Left ventricle myocardium inferior (tissue), 1 donor: ENCODE measurements around the gene LRP8. TPM values are rescaled to one million over a fixed set of nuclear protein-coding genes. Genes with fewer than 3 reads are reported as not detected.

Source experiments
- DNase-seq: peaks from one replicate; pipeline ENCODE4 v3.0.0-alpha.2; 2020
- H3K27ac ChIP-seq: fragments of 200-600 bp; replicated peaks from 2 replicates; pipeline ENCODE4 v1.8.0; 2021
- H3K27me3 ChIP-seq: fragments of 200-600 bp; 2 replicates; pipeline ENCODE4 v1.8.0; 2021; ENCODE audit warnings: low read depth
- H3K36me3 ChIP-seq: fragments of 200-600 bp; 2 replicates; pipeline ENCODE4 v1.8.0; 2021
- H3K4me1 ChIP-seq: fragments of 200-600 bp; 2 replicates; pipeline ENCODE4 v1.8.0; 2021
- H3K4me3 ChIP-seq: fragments of 200-600 bp; 2 replicates; pipeline ENCODE4 v1.8.0; 2021; ENCODE audit warnings: mild to moderate bottlenecking, moderate library complexity
- H3K9me3 ChIP-seq: fragments of 200-600 bp; replicated peaks from 2 replicates; pipeline ENCODE4 v1.8.0; 2021
- intact Hi-C: fragments of 100-400 bp; cut with micrococcal nuclease; formaldehyde crosslinking; loops from one replicate; pipeline ENCODE4 v1.11.0; 2022
- total RNA-seq: library from RNA; stranded (reverse); fragmentation: NEBNext Ultra II Directional; extraction: Animal tissue kit (Norgen Biotek cat#: 25700); gene quantifications from one replicate; pipeline ENCODE4 v1.2.1, GENCODE V29; 2021
- TF ChIP-seq, protein P1 (sequence below): fragments of 200-600 bp; IDR thresholded peaks from 2 replicates; pipeline ENCODE4 v1.8.0; 2021; ENCODE audit warnings: antibody characterized with exemption, mild to moderate bottlenecking, borderline replicate concordance
- donor health status: DM: no; HTN: yes; CAD: no; lungs with severe emphysema.

LRP8 gene
- total RNA-seq, 1 donor from 2014 or later: 1.8 TPM

DNA sequence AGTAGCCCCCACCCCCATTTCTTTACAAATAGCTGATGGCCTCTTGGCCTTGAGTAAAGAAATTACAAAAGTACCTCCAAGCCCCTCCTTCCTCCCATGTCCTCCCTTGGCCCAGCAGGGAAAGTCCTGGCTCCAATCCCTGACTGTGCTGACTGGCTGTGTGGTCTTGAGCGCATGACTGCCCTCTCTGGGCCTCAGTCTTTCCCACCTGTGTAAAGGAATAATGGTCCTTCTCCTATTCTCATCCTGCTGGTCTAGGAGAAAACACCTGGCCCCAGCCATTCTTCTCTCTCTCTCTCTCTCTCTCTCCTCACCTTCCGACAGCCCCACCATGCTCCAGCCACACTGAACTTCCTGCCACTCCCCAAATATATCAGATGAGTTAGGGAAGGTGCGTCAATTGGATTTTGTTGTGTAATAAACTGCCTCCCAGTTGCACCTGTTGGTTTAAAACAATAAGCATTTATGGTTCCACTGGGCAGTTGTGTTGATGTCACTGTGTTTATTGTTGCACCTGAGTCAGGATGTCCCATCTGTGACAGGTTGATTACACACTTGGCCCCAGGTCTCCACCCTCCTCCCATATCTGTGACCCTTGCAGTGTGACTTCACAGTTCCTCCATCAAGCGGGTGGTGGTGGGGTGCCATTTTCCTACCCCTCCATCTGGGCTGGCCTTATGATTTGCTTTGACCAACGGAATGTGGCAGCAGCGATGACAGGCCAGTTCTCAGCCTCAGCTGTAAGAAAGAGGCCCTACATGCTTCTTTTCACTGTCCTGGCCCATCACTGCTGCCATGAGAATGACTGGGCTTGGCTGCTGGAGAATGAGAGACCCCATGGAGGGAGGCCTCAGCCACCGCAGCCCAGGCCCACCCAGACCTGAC is 22.3 kb upstream of the LRP8 start:
- TF ChIP-seq, protein P1, sequence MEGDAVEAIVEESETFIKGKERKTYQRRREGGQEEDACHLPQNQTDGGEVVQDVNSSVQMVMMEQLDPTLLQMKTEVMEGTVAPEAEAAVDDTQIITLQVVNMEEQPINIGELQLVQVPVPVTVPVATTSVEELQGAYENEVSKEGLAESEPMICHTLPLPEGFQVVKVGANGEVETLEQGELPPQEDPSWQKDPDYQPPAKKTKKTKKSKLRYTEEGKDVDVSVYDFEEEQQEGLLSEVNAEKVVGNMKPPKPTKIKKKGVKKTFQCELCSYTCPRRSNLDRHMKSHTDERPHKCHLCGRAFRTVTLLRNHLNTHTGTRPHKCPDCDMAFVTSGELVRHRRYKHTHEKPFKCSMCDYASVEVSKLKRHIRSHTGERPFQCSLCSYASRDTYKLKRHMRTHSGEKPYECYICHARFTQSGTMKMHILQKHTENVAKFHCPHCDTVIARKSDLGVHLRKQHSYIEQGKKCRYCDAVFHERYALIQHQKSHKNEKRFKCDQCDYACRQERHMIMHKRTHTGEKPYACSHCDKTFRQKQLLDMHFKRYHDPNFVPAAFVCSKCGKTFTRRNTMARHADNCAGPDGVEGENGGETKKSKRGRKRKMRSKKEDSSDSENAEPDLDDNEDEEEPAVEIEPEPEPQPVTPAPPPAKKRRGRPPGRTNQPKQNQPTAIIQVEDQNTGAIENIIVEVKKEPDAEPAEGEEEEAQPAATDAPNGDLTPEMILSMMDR: no peak
- Histone ChIP-seq H3K4me3 (no peak overlapping the region), H3K27ac (no peak overlapping the region), H3K36me3 (no peaks in the 10 kb centered on the region), H3K9me3 (no peaks in the 10 kb centered on the region), H3K4me1 (no peaks in the 10 kb centered on the region), H3K27me3 (peaks cover 5% of the 10 kb centered on the region)
- intact Hi-C loops: no loop called here
- DNase-seq: no peak

DNA sequence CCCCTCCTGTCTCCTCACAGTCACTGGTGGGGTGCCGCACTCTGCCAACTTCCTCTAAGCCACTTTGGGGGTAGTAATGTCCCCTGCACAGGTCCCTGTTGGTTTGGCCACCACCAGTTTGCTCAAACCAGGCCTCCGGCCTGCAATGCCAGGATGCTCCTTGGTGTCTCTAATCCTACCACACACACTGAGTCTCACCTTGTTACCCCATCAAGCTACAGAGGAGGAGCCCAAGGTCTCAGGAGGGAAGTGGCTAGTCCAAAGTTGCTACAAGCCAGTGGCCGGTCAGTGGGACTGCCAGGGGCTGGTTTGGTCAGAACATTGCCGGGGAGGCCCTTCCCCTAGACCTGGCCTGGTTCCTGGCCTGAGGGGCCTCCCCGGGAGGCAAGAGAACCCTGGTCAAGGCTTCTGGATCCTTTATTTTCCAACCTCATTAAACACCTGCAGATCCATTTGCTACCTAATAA is 21.5 kb upstream of the LRP8 start:
- intact Hi-C loops: no loop called here
- Histone ChIP-seq H3K4me3 (no peak overlapping the region), H3K27me3 (peaks cover 5% of the 10 kb centered on the region), H3K9me3 (no peaks in the 10 kb centered on the region), H3K27ac (no peak overlapping the region), H3K36me3 (no peaks in the 10 kb centered on the region), H3K4me1 (no peaks in the 10 kb centered on the region)
- TF ChIP-seq, protein P1: no peak
- no peak for DNase-seq

DNA sequence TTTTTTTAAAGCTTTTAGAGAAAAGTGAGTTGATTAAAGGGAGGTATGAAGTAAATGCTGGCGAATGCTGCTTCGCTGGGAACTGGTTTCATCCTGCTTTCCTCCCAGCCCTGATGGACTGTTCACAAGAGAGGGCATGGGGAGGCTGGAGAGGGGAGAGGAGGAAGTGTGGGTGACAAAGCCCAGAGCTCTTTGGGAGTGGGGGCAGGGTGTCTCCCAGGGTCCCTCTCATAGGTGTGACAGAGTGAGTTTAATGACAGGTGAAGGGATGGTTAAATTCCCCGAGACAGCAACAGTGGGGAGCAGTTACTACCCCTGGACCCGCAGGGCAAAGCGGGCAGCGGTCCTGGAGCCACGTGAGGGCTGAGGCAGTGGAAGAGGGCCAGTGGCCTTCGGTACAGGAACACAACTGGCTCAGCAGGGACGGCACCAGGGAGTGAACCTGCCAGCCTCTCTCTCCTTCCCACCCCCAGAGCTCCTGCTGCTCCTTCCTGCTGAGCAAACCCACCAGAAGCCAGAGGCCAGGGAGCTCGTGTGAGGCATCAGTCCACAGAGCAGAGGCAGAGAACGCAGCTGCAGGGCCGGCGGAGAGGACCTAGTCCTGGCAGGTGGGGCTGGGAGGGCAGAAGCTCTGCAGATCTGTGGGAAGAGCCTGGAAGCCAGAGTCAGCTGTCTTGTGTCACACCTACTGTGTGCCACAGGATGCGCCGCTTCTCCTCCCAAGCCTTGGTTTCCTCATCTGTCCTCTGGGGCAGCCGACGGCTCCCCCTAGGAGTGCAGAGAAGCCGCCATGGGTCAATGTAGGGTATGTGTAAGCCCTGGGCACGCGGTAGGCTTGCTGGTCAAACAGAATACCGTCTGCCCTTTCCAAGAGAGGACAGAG is 20.9 kb upstream of the LRP8 start:
- H3K4me1 ChIP-seq: no peaks in the 10 kb centered on the region
- no peak for DNase-seq
- TF ChIP-seq, protein P1: no peak
- H3K27me3 ChIP-seq: peaks cover 5% of the 10 kb centered on the region
- H3K36me3 ChIP-seq: no peaks in the 10 kb centered on the region
- no peak overlapping the region for H3K4me3 ChIP-seq
- H3K9me3 ChIP-seq: no peaks in the 10 kb centered on the region
- no peak overlapping the region for H3K27ac ChIP-seq
- intact Hi-C loops: no loop called here

DNA sequence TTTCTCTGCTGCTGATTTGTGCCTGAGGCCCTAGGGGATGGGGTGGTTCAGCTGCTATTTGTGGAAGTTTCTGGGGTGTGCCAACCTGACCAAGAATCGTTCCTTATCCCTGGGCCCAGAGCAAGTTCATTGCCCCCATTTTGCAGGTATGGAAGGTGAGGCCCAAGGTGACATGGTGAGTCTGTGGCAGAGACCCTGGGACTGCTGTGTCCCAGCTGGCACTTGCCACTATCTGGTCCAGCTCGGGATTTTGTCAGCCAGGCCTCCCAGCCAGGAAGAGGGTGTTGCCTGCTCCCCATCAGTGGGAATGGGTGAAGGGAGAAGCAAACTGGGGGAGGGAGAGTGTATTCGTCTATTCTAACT is 18.9 kb upstream of the LRP8 start:
- DNase-seq: no peak
- Histone ChIP-seq H3K4me1 (no peaks in the 10 kb centered on the region), H3K4me3 (no peak overlapping the region), H3K27me3 (peaks cover 17% of the 10 kb centered on the region), H3K27ac (no peak overlapping the region), H3K36me3 (no peaks in the 10 kb centered on the region), H3K9me3 (no peaks in the 10 kb centered on the region)
- intact Hi-C loops: no loop called here
- TF ChIP-seq, protein P1: no peak

DNA sequence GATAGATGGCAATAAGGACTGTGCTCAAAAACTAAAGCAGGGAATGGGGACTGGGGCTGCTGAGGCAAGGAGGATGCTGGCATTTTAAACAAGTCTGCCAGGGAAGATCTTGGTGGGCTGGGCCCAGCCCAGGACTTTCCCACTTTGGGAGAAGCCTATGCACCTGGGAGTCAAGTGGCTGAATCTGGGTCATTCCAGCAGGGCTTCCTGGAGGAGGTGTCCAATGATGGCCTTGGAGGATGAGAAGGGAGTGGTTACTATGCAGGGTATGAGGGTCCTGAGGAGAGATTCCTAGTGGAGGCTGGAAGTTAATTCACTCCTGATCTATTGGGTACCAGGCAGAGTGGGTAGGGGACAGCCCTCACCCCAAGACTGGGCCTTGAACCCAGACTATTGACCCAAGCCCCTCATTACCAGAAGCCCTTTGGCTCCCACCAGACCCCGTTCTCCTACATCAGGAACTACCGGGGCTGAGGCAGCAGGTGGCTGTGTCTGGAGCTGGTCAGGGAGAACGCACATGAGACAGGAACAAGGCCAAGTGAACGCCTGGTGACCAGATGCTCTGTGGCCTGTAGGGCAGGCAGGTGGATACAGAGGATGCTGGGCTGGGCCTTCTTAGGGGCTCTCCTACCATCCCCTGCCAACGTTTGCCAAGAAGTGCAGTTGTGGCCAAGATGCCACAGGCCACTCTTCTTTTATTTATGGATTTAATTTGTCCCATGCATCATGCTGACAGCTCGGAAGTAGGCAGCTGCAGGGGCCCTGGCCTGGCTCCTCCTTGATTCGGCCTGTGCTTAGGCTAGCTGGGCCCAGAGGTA is 18.3 kb upstream of the LRP8 start:
- no peaks in the 10 kb centered on the region for H3K36me3 ChIP-seq
- H3K4me1 ChIP-seq: no peaks in the 10 kb centered on the region
- intact Hi-C loops: no loop called here
- no peak overlapping the region for H3K4me3 ChIP-seq
- no peak overlapping the region for H3K27ac ChIP-seq
- no peaks in the 10 kb centered on the region for H3K9me3 ChIP-seq
- H3K27me3 ChIP-seq: peaks cover 21% of the 10 kb centered on the region
- no peak for DNase-seq
- TF ChIP-seq, protein P1: no peak
